Natural killer cell treated with Interleukin-12 subunit alpha and Interleukin-12 subunit beta and Interleukin-15 and Interleukin-18, amount 100 ng/mL, for 72 hours (primary cell): ENCODE data around the gene DPM1. TPM values are rescaled to one million over a fixed set of nuclear protein-coding genes. Genes with fewer than 3 reads are reported as not detected.

Experiments
- ATAC-seq, 2 donors: fragments of 150-1000 bp; cut with Tn5 transposase in 1 of 2; sonication (Bioruptor Pico), chemical (Tn5 transposase) in 1 of 2; 2 replicates each; pipeline ENCODE4 v1.10.0; 2021
- DNase-seq: peaks from one replicate; pipeline ENCODE4 v3.0.0; 2022; ENCODE audit warnings: low spot score
- H3K27ac Mint-ChIP-seq, 2 donors: 1 replicate in 1 of 2; 2 replicates in 1 of 2; pipeline ENCODE4 v1.8.0; 2022; ENCODE audit warnings: mixed read lengths in 2 of 2, mild to moderate bottlenecking in 1 of 2, moderate library complexity in 1 of 2
- H3K27me3 Mint-ChIP-seq, 2 donors: 1 replicate in 1 of 2; 2 replicates in 1 of 2; pipeline ENCODE4 v1.8.0; 2022; ENCODE audit warnings: mixed read lengths in 2 of 2
- H3K36me3 Mint-ChIP-seq: one replicate; pipeline ENCODE4 v1.8.0; 2022; ENCODE audit warnings: mixed read lengths
- H3K4me1 Mint-ChIP-seq, 2 donors: 1 replicate in 1 of 2; 2 replicates in 1 of 2; pipeline ENCODE4 v1.8.0; 2022; ENCODE audit warnings: low read depth in 2 of 2, mixed read lengths in 2 of 2, mild to moderate bottlenecking in 1 of 2
- H3K4me3 Mint-ChIP-seq: one replicate; pipeline ENCODE4 v1.8.0; 2022; ENCODE audit warnings: mixed read lengths
- H3K9me3 Mint-ChIP-seq: 2 replicates; pipeline ENCODE4 v1.8.0; 2022; ENCODE audit warnings: mixed read lengths
- total RNA-seq, 2 donors: library from RNA; stranded (reverse); gene quantifications; one replicate each; pipeline ENCODE4 v1.2.3, GENCODE V29; 2022

Gene DPM1
- total RNA-seq, 2 donors from 2014 or later, result 42.0 to 49.5 TPM

DNA sequence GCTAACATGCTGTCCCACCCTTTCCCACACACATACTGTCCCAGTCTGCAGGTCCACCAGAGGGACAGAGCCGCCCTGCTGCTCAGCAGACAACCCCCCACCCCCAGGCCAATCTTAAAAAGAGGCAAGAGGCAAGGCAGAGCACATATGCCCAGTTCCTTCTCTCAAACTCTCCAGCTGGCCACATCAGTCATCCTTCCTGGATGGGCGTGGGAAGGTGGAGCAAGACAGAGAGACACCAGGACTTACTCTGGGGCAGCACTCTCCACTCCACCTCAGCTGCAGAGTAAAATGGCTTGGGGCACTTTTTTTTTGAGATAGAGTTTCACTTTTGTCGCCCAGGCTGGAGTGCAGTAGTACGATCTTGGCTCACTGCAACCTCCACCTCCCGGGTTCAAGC, 11.1 kb upstream of the DPM1 start:
- no peaks in the 10 kb centered on the region for H3K9me3 Mint-ChIP-seq
- no peak for DNase-seq
- no peaks in the 10 kb centered on the region for H3K4me1 Mint-ChIP-seq
- no peaks in the 10 kb centered on the region for H3K36me3 Mint-ChIP-seq
- H3K27ac Mint-ChIP-seq, result no peak overlapping the region
- no peak for ATAC-seq
- H3K4me3 Mint-ChIP-seq, result no peak overlapping the region
- H3K27me3 Mint-ChIP-seq, result peaks cover under 1 to 14% of the 10 kb centered on the region in 2 donors

DNA sequence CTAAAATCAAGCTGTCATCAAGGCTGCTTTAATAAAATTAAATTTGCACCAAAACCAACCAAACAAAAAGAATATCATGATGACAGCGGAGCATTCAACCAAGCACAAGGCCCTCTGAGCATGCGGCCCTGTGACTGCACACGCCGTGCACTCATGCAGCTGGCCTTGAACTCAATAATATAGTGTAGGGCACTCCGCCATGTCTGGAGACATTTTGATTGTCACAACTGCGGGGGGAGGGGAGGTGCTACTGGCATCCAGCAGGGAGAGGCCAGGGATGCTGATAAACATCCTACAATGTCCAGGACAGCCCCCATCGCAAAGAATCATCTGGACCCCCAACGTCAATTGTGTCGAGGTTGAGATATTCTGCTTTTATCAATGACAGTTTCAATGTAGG, 10.0 kb upstream of the DPM1 start:
- ATAC-seq (no peak), DNase-seq (no peak)
- H3K36me3 Mint-ChIP-seq, result no peaks in the 10 kb centered on the region
- H3K4me3 Mint-ChIP-seq, result no peak overlapping the region
- no peaks in the 10 kb centered on the region for H3K4me1 Mint-ChIP-seq
- peaks cover 0 to 14% of the 10 kb centered on the region in 2 donors for H3K27me3 Mint-ChIP-seq
- no peak overlapping the region for H3K27ac Mint-ChIP-seq
- no peaks in the 10 kb centered on the region for H3K9me3 Mint-ChIP-seq

DNA sequence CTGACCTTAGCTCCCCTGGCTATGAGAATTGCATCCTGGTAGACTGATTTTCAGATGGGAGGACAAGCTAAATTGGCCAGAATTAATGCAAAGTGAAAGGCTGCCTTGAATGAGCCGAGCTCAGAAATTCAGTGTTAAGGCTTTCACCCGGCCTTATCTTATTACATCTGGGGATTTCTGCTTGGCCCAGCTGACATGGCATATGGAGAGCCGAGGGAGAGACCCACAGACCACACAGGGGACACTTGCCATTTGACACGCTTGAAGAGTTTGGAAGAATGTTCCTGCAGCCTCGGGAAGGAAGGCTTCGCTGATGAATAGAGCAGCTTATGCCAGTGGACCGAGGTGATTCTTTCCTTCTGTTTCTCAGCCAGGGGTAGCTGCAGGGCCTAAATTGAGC, 9.3 kb upstream of the DPM1 start:
- no peak overlapping the region for H3K4me3 Mint-ChIP-seq
- DNase-seq (no peak), ATAC-seq (no peak)
- H3K27me3 Mint-ChIP-seq, result peaks cover 0 to 11% of the 10 kb centered on the region in 2 donors
- H3K9me3 Mint-ChIP-seq, result no peaks in the 10 kb centered on the region
- no peaks in the 10 kb centered on the region for H3K4me1 Mint-ChIP-seq
- H3K36me3 Mint-ChIP-seq, result no peaks in the 10 kb centered on the region
- H3K27ac Mint-ChIP-seq, result no peak overlapping the region

DNA sequence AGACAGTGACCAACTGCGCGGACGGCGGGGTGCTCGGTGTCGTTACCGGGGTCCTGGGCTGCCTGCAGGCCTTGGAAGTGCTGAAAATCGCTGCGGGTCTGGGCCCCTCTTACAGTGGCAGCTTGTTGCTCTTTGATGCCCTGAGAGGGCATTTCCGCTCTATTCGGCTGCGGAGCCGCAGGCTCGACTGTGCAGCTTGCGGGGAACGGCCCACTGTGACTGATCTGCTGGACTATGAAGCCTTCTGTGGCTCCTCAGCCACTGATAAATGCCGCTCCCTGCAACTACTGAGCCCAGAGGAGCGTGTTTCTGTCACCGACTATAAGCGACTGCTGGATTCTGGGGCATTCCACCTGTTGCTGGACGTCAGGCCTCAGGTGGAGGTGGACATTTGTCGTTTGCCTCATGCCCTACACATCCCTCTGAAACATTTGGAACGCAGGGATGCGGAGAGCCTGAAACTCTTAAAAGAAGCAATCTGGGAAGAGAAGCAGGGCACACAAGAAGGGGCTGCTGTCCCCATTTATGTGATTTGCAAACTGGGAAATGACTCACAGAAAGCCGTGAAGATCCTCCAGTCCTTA, 1.3 kb upstream of the DPM1 start:
- Mint-ChIP-seq H3K9me3 (no peaks in the 10 kb centered on the region), H3K4me3 (peak overlapping the region; percentile 95), H3K36me3 (no peaks in the 10 kb centered on the region), H3K27me3 (no peaks in the 10 kb centered on the region), H3K4me1 (peaks cover 29 to 34% of the 10 kb centered on the region in 2 donors), H3K27ac (peak overlapping the region; percentile 94 to 100)
- no peak for ATAC-seq
- no peak for DNase-seq

DNA sequence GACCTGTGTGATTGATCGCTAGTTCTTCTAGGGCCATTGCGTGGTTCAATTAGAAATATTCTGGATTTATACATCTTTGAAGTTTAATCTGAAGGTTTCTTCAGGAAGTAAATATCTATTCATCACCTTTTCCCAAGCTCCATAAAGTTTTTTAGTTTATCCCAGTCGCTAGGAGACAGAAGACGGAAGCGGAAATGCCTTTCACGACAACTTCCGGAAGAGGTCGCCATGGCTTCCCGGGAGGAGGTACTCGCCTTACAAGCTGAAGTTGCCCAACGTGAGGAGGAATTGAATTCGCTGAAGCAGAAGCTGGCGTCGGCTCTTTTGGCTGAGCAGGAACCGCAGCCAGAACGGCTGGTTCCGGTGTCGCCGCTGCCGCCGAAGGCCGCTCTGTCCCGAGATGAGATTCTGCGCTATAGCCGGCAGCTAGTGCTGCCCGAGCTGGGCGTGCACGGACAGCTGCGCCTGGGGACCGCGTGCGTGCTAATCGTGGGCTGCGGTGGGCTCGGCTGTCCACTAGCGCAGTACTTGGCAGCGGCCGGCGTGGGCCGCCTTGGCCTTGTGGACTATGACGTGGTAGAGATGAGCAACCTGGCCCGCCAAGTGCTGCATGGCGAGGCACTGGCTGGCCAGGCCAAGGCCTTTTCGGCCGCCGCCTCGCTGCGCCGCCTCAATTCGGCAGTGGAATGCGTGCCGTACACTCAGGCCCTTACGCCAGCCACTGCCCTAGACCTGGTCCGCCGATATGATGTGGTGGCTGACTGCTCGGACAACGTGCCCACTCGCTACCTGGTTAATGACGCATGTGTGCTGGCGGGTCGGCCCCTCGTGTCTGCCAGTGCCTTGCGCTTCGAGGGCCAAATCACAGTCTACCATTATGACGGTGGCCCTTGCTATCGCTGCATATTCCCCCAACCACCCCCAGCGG, 547 bp upstream of the DPM1 start, which contains the start of gene MOCS3:
Gene MOCS3, plus strand, starts transcription at position 204 of the 928 bp plus-strand sequence. Its CDS starts 25 bp downstream, at position 229.
- H3K4me1 Mint-ChIP-seq, result peaks cover 29 to 41% of the 10 kb centered on the region in 2 donors
- H3K27me3 Mint-ChIP-seq, result no peaks in the 10 kb centered on the region
- H3K36me3 Mint-ChIP-seq, result no peaks in the 10 kb centered on the region
- H3K27ac Mint-ChIP-seq, result peak within 1 kb of the TSS; percentile 94 to 100
- peak; percentile 90 for DNase-seq
- no peaks in the 10 kb centered on the region for H3K9me3 Mint-ChIP-seq
- peak within 1 kb of the TSS; percentile 95 for H3K4me3 Mint-ChIP-seq
- ATAC-seq, result peak; percentile 82 to 91

DNA sequence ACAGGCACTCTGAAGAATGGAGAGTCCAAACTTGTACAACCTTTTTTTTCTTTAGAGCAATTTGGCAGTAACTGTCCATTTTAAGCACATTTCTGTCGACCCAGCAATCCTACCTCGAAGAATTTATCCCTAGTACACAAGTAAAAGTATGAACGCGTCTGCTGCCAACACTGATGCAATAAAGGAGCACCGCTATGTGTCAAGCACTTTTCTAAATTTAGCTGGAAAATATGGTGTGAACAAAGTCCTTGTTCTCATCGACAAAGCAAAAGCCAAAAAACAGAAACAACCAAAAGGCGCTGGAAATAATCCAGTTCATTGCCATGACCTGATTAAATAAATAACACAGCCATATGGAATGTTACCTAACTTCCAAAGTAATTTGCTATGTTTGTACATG, 1.1 kb downstream of the DPM1 start:
- no peaks in the 10 kb centered on the region for H3K36me3 Mint-ChIP-seq
- H3K27ac Mint-ChIP-seq, result peak overlapping the region; percentile 94 to 100
- peak overlapping the region; percentile 95 for H3K4me3 Mint-ChIP-seq
- H3K27me3 Mint-ChIP-seq, result no peaks in the 10 kb centered on the region
- ATAC-seq, result no peak
- DNase-seq, result no peak
- H3K4me1 Mint-ChIP-seq, result peaks cover 32 to 42% of the 10 kb centered on the region in 2 donors
- H3K9me3 Mint-ChIP-seq, result no peaks in the 10 kb centered on the region

DNA sequence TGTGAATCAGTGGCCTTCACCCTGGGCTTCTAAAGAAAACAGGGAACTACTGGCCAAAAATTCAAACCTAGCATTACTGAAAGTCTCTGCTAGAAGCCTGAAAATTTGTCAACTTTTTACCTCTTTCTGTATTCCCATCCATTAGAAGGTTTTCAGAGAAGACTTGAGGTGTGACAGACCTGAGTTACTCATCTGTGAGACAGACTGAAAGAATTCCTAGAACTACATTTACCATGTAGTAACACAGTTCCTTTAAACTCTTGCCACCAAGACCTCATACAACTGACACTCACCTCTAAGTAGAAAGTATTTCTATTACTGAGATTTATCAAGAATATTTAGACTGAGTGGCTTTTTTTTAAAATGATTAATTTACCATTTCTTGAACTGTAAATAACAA, 4.5 kb downstream of the DPM1 start:
- H3K4me3 Mint-ChIP-seq, result no peak overlapping the region
- ATAC-seq (no peak), DNase-seq (no peak)
- peaks cover 13% of the 10 kb centered on the region for H3K36me3 Mint-ChIP-seq
- no peak overlapping the region for H3K27ac Mint-ChIP-seq
- H3K4me1 Mint-ChIP-seq, result peaks cover 29 to 35% of the 10 kb centered on the region in 2 donors
- no peaks in the 10 kb centered on the region for H3K9me3 Mint-ChIP-seq
- no peaks in the 10 kb centered on the region for H3K27me3 Mint-ChIP-seq

DNA sequence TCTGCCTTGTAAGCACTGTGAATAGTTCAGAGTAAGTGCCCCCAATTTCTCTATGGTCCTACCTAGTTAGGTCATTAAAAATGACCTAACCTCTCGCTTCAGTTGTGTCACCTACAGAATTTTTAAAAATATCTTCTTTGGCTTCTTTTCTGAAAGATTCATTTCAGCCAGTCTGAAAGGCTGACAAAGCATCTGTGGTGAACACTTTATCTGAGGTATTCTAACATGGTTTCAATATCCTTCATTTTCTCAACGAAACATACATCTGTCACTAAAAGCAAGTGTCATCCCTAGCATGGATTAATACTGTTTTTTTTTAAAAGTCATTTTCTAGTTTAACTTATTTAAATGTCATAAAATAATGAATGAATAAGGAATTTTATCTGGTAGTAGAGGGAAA, 5.1 kb downstream of the DPM1 start:
- H3K27ac Mint-ChIP-seq, result no peak overlapping the region
- no peak overlapping the region for H3K4me3 Mint-ChIP-seq
- H3K27me3 Mint-ChIP-seq, result no peaks in the 10 kb centered on the region
- no peak for ATAC-seq
- H3K4me1 Mint-ChIP-seq, result peaks cover 26 to 35% of the 10 kb centered on the region in 2 donors
- H3K9me3 Mint-ChIP-seq, result no peaks in the 10 kb centered on the region
- peaks cover 13% of the 10 kb centered on the region for H3K36me3 Mint-ChIP-seq
- DNase-seq, result no peak

DNA sequence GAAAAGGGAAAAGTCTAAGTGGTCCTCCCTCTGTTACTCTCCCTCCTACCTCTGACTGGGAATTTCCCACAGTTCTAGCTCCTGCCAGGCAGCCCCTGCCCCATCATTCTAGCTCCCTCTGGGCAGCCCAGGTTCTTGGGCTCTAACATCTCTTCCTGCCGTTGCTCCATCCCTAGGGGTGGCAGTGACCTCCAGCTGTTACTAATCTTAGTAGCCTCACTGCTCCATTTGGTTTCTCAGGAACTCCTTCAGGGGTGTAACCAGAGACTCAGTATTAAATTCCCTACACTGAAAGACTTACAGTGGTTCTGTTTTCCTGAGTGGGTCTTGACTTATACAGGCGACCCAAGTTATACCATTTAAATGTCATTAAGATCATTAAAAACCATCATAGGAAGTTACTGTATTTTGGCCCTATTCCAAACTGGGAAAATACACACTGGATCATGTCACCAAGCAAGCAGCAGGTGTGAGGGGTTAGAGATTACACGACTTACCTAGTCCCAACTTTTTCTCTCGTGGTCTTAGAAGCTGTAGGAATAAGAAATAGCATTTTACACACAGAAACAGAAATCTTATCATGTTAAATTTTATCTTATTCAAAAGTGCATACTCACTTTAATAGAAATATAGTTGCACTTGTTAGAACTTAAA, 10.1 kb downstream of the DPM1 start:
- no peak overlapping the region for H3K27ac Mint-ChIP-seq
- H3K9me3 Mint-ChIP-seq, result no peaks in the 10 kb centered on the region
- H3K36me3 Mint-ChIP-seq, result peaks cover 19% of the 10 kb centered on the region
- peaks cover 0 to 10% of the 10 kb centered on the region in 2 donors for H3K4me1 Mint-ChIP-seq
- H3K27me3 Mint-ChIP-seq, result no peaks in the 10 kb centered on the region
- no peak for DNase-seq
- no peak for ATAC-seq
- no peak overlapping the region for H3K4me3 Mint-ChIP-seq

DNA sequence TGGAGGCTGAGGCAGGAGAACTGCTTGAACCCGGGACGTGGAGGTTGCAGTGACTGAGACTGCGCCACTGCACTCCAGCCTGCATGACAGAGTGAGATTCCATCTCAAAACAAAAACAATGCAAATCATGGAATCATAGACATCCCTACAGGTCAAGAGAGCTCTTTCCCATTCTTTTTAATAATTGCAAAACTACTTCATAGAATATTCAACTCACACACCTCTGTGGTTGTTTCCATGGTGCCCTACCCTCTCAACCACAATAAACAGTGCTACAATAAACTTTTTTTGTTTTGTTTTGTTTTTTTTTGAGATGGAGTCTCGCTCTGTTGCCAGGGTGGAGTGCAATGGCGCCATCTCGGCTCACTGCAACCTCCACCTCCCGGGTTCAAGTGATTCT, 15.3 kb downstream of the DPM1 start:
- Mint-ChIP-seq H3K4me3 (no peak overlapping the region), H3K27me3 (no peaks in the 10 kb centered on the region), H3K36me3 (peaks cover 6% of the 10 kb centered on the region), H3K27ac (no peak overlapping the region), H3K9me3 (no peaks in the 10 kb centered on the region), H3K4me1 (no peaks in the 10 kb centered on the region)
- DNase-seq (no peak), ATAC-seq (no peak)

DNA sequence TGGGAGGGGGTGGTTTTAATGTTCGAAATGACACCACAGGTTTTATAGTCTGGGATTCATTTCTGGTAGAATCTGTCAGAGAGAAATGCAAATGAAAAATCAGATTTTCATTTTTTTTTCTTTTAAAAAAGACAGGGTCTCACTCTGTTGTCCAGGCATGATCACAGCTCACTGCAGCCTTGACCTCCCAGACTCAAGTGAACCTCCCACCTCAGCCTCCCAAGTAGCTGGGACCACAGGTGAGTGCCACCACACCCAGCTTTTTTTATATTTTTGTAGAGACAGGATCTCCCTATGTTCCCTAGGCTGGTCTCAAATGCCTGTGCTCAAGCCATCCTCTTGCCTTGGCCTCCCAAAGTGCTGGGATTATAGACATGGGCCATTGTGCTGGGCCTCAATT, 24.7 kb downstream of the DPM1 start:
- ATAC-seq, result no peak
- Mint-ChIP-seq H3K27me3 (no peaks in the 10 kb centered on the region), H3K9me3 (no peaks in the 10 kb centered on the region), H3K36me3 (peaks cover 22% of the 10 kb centered on the region), H3K27ac (peak overlapping the region in 1 of 2 donors; percentile 95), H3K4me1 (peaks cover 17 to 22% of the 10 kb centered on the region in 2 donors), H3K4me3 (no peak overlapping the region)
- DNase-seq, result no peak

DNA sequence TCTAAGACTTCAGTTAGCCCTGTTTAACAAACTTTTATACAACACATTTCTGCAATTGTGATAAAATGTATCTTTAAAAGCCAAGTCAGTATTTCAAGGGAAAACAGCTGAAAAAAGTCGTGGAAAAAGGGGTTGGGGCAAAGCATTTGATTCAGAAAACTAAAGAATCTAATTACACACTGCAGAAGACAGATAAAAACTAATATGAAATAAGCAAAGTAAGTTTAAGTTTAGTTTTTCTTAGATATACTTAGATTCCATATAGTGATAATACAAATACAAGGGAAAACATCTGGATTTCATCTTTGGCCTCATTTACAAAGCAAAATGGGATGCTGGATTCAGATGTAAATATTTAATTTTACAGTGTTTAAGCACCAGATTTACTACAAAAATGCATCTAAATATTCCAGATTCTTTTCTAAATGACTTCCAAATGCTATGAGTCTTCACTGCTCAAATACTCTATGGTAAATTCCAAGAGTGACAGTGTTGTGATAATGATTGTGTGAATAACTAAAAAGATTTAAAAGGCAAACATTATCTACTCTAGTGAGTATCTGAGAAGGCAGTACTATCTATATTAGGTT, 25.5 kb downstream of the DPM1 start:
- DNase-seq (no peak), ATAC-seq (no peak)
- H3K4me1 Mint-ChIP-seq, result peaks cover 20 to 30% of the 10 kb centered on the region in 2 donors
- H3K27me3 Mint-ChIP-seq, result no peaks in the 10 kb centered on the region
- peak overlapping the region; percentile 92 to 95 for H3K27ac Mint-ChIP-seq
- no peaks in the 10 kb centered on the region for H3K9me3 Mint-ChIP-seq
- no peak overlapping the region for H3K4me3 Mint-ChIP-seq
- H3K36me3 Mint-ChIP-seq, result peaks cover 26% of the 10 kb centered on the region

DNA sequence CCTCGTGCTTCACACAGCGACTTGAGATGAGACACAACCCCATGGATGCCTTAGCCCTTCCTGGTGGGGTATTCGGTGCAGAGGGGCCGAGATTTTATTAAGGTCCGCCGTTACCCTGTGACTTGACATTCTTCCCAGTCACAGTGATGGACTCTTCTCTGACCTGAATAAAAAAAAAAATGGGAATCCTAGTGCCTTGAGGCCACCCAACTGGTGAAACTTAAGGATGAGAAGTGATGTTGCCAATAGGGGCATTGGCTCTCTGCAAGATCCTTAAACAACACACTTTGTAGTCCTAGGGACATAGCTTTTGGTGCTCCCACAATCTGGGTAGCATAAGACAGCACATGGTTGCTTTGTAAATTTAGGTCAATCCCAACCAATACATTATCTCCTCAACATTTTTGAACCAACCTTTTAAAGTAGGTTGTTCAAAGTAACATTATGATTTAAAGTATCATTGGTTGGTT, 26.3 kb downstream of the DPM1 start:
- H3K4me3 Mint-ChIP-seq, result peak overlapping the region; percentile 95
- peak overlapping the region; percentile 92 to 95 for H3K27ac Mint-ChIP-seq
- H3K36me3 Mint-ChIP-seq, result peaks cover 26% of the 10 kb centered on the region
- ATAC-seq (no peak), DNase-seq (no peak)
- no peaks in the 10 kb centered on the region for H3K27me3 Mint-ChIP-seq
- H3K4me1 Mint-ChIP-seq, result peaks cover 20 to 38% of the 10 kb centered on the region in 2 donors
- no peaks in the 10 kb centered on the region for H3K9me3 Mint-ChIP-seq
